Left kidney (tissue), 2 donors: ENCODE measurements around the gene DAPP1. TPM values are rescaled to one million over a fixed set of nuclear protein-coding genes. Genes with fewer than 3 reads are reported as not detected.

Experiments
- DNase-seq: peaks from one replicate; pipeline ENCODE4 v3.0.0-alpha.2; 2013
- polyA plus RNA-seq: library from polyadenylated mRNA; unstranded; fragments of 120-200 nt; gene quantifications from one replicate; pipeline ENCODE4 v1.2.1, GENCODE V29; 2013; ENCODE audit not compliant: insufficient read length

The DAPP1 gene
- polyA plus RNA-seq, 1 donor, result 1.1 TPM

GRCh38 chr4:99917575-99917974, 100.9 kb downstream of the DAPP1 start:
- no peak for DNase-seq

- no peak for DNase-seq
Observed at GRCh38 chr4:99918656-99919055, 102.0 kb downstream of the DAPP1 start.

Other genes with a start within 250 kb of the DAPP1 start
- gene MTTP, start 242.0 kb upstream of the DAPP1 start, polyA plus RNA-seq, result 13.7 TPM
- 1.1 TPM for gene C4orf54, start 159.0 kb upstream of the DAPP1 start, polyA plus RNA-seq
- gene LAMTOR3, start 77.6 kb downstream of the DAPP1 start, polyA plus RNA-seq, result 95.4 TPM
- gene DNAJB14, start 129.8 kb downstream of the DAPP1 start, polyA plus RNA-seq, result 44.4 TPM
- 446 TPM for gene H2AZ1, start 133.4 kb downstream of the DAPP1 start, polyA plus RNA-seq